BE2C (cell line): ENCODE measurements around the gene SH3BGRL3.
"Not testable (repeated sequence)": the region's sequence is repeated elsewhere in the genome, so short reads cannot be mapped to it uniquely, and the experiment has no call there.

Experiments used
- DNase-seq: peaks from one replicate; pipeline ENCODE4 v3.0.0-alpha.2; 2020
- H3K27me3 ChIP-seq: fragments of 250-450 bp; sonication (Bioruptor Pico); 2 replicates; pipeline ENCODE4 v1.5.1; 2020; ENCODE audit warnings: mild to moderate bottlenecking
- H3K36me3 ChIP-seq: fragments of 250-450 bp; sonication (Bioruptor Pico); 2 replicates; pipeline ENCODE4 v1.5.1; 2020; ENCODE audit warnings: mild to moderate bottlenecking
- H3K4me1 ChIP-seq: fragments of 250-450 bp; sonication (Bioruptor Pico); 2 replicates; pipeline ENCODE4 v1.5.1; 2020
- H3K4me3 ChIP-seq: 2 replicates; pipeline ENCODE4 v1.5.1; 2011; ENCODE audit warnings: low read depth, low read length
- H3K9me3 ChIP-seq: fragments of 250-450 bp; sonication (Bioruptor Pico); 2 replicates; pipeline ENCODE4 v1.5.1; 2020
- CTCF ChIP-seq: IDR thresholded peaks from 2 replicates; pipeline ENCODE4 v1.5.1; 2012; ENCODE audit warnings: mild to moderate bottlenecking, low read depth, low read length

SH3BGRL3 gene

GRCh38 chr1:26306290-26307229, 26.7 kb downstream of the SH3BGRL3 start, which contains the start of gene UBXN11:
TSS of gene UBXN11 (minus strand) at chr1:26306636. CDS start at chr1:26302883, 3,753 bp downstream.
- Histone ChIP-seq H3K27me3 (no peaks in the 10 kb centered on the region), H3K4me3 (peak within 1 kb of the TSS; percentile 69), H3K4me1 (no peaks in the 10 kb centered on the region), H3K36me3 (no peaks in the 10 kb centered on the region), H3K9me3 (no peaks in the 10 kb centered on the region)
- no peak for TF ChIP-seq CTCF
- DNase-seq: peak; percentile 89

DNA sequence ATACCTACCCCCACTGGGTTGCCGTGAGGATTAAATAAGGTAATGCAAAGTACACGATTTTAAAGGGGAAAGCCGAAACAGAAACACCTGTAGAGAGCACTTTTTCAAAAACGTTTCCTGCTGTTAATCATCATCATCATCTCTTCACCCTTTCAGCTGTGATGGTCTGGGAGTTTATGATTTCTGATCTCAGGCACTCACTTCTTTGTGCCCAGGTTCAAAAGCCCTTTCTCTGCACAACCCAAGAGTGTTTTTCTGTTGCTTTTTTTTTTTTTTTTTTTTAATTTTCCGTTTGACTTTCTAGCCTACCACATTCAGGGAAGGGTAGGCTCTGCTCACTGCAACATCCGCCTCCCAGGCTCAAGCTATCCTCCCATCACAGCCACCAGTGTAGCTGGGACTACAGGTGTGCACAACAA, 27.5 kb downstream of the SH3BGRL3 start:
- no peak for DNase-seq
- H3K36me3 ChIP-seq: no peaks in the 10 kb centered on the region
- H3K9me3 ChIP-seq: no peaks in the 10 kb centered on the region
- no peaks in the 10 kb centered on the region for H3K4me1 ChIP-seq
- H3K4me3 ChIP-seq: no peak overlapping the region
- H3K27me3 ChIP-seq: no peaks in the 10 kb centered on the region
- no peak for TF ChIP-seq CTCF

- not testable (repeated sequence) for DNase-seq, H3K4me3 ChIP-seq, H3K4me1 ChIP-seq, H3K36me3 ChIP-seq, H3K27me3 ChIP-seq, H3K9me3 ChIP-seq
Measured at GRCh38 chr1:26307966-26308899, 28.3 kb downstream of the SH3BGRL3 start.

- Histone ChIP-seq H3K4me1 (no peaks in the 10 kb centered on the region), H3K27me3 (0 out of 2 replicates have a peak, but pooled peaks cover 3% of the 10 kb centered on the region), H3K4me3 (no peak overlapping the region), H3K36me3 (no peaks in the 10 kb centered on the region), H3K9me3 (no peaks in the 10 kb centered on the region)
- no peak for TF ChIP-seq CTCF
- DNase-seq: no peak
Measured at GRCh38 chr1:26314501-26314900, 34.6 kb downstream of the SH3BGRL3 start.

GRCh38 chr1:26315874-26316850, 36.3 kb downstream of the SH3BGRL3 start:
- H3K4me1 ChIP-seq: no peaks in the 10 kb centered on the region
- no peak for DNase-seq
- no peak overlapping the region for H3K4me3 ChIP-seq
- TF ChIP-seq CTCF: no peak
- 0 out of 2 replicates have a peak, but pooled peaks cover 3% of the 10 kb centered on the region for H3K27me3 ChIP-seq
- H3K36me3 ChIP-seq: no peaks in the 10 kb centered on the region
- H3K9me3 ChIP-seq: no peaks in the 10 kb centered on the region
